ENCODE data around the gene SZRD1. TPM values are rescaled to one million over a fixed set of nuclear protein-coding genes. Genes with fewer than 3 reads are reported as not detected.

The SZRD1 gene
- total and polyA plus RNA-seq, 2 of the 8 experiments (the other 6 are each of a cell fraction or from before 2014, with no cell fraction given) = 97.8 to 108 TPM

- 93% methylated on average over 9 of the region's 9 CpGs; no CpG with 5 or more reads in 1 of the 2 experiments for WGBS, 2 experiments (ENCODE audit: extremely low coverage in 1 of 2, insufficient coverage in 1 of 2, insufficient read length in 1 of 2, insufficient replicate concordance in 2 of 2, low coverage in 1 of 2, low lambda C conversion rate in 2 of 2, missing lambda C conversion rate in 1 of 2)
- Histone ChIP-seq H3K4ac (replicated peaks; ENCODE audit: insufficient read length, low read depth, low read length) (no peak overlapping the region), H3K56ac (replicated peaks; ENCODE audit: insufficient read length, low read depth, low read length) (no peak overlapping the region), H2AK5ac (ENCODE audit: low read depth, low read length) (no peak overlapping the region), H2BK120ac (replicated peaks; ENCODE audit: low read depth, low read length) (no peak overlapping the region), H3K4me3 (ENCODE audit: extremely low read depth in 1 of 4, insufficient read depth in 2 of 4, low read depth in 3 of 4, low read length in 4 of 4) (no peak overlapping the region), H3K23ac (ENCODE audit: insufficient read length) (no peak overlapping the region), H3K9ac (replicated peaks in 1 of 4; ENCODE audit: extremely low read depth in 1 of 4, low read depth in 3 of 4, low read length in 3 of 4) (no peak overlapping the region), H2AFZ (ENCODE audit: low read length) (no peak overlapping the region), H3K27ac (ENCODE audit: low read depth, low read length) (no peak overlapping the region), H3K23me2 (ENCODE audit: low read depth, low read length) (no peaks in the 10 kb centered on the region), H3K4me2 (ENCODE audit: insufficient read depth in 1 of 2, low read depth in 2 of 2, low read length in 2 of 2) (no peak overlapping the region), H4K5ac (ENCODE audit: insufficient read length, low read depth, low read length) (no peak overlapping the region), H3K79me2 (ENCODE audit: control insufficient read depth in 1 of 2, insufficient read depth in 2 of 2, low read length in 2 of 2) (no peaks in the 10 kb centered on the region), H3K79me1 (ENCODE audit: low read depth, low read length) (no peaks in the 10 kb centered on the region), H3K36me3 (ENCODE audit: control insufficient read depth in 2 of 4, insufficient read depth in 4 of 4, low read length in 3 of 4) (no peaks in the 10 kb centered on the region), H3K14ac (ENCODE audit: insufficient read length) (no peak overlapping the region), H4K20me1 (replicated peaks in 1 of 2; ENCODE audit: control insufficient read depth in 1 of 2, insufficient read depth in 2 of 2, low read length in 2 of 2) (no peaks in the 10 kb centered on the region), H2BK20ac (ENCODE audit: low read length) (no peak overlapping the region), H3K9me3 (ENCODE audit: insufficient read depth in 2 of 2, low read depth in 1 of 2, low read length in 1 of 2) (no peaks in the 10 kb centered on the region), H4K91ac (replicated peaks; ENCODE audit: insufficient read length, low read length) (no peak overlapping the region), H4K8ac (ENCODE audit: extremely low read depth, insufficient read depth, low read length) (no peak overlapping the region), H2BK15ac (ENCODE audit: low read length) (no peak overlapping the region), H3K18ac (ENCODE audit: extremely low read depth, low read length) (no peak overlapping the region), H3K27me3 (replicated peaks in 1 of 4; ENCODE audit: control insufficient read depth in 3 of 4, extremely low read depth in 1 of 4, insufficient read depth in 3 of 4, low read length in 3 of 4) (no peaks in the 10 kb centered on the region; a peak in 1 of 7 replicates), H3K4me1 (replicated peaks in 1 of 4; ENCODE audit: control insufficient read depth in 3 of 4, insufficient read depth in 4 of 4, low read length in 3 of 4) (peaks cover 0 to 2% (median 0%) of the 10 kb centered on the region in 4 experiments; a peak in 1 of 7 replicates), H2BK12ac (ENCODE audit: low read depth, low read length) (no peak overlapping the region), H2BK5ac (ENCODE audit: low read depth, low read length) (no peak overlapping the region)
- ChIA-PET POLR2A (ENCODE audit: partially characterized antibody) (no interaction called here), CTCF (ENCODE audit: partially characterized antibody) (interaction anchor here (0.6 to 2.2 kb wide), 2 partner anchors 33 to 158 kb away, joined by 3 to 5 read pairs; partner anchors contain the start of gene NECAP2)
- DNase-seq (ENCODE audit: low read depth in 1 of 2, low spot score in 2 of 2) (no peak), FAIRE-seq (no peak)
- TF ChIP-seq RNF2 (IDR thresholded peaks at IDR 0.05; ENCODE audit: borderline replicate concordance, low read depth, low read length, missing control alignments, poor library complexity, severe bottlenecking) = no peak
- TF ChIP-seq MAX (IDR thresholded peaks at IDR 0.05) = no peak
- TF ChIP-seq CHD2 (IDR thresholded peaks at IDR 0.05; ENCODE audit: low read length) = no peak
- no peak for TF ChIP-seq SUZ12 (IDR thresholded peaks at IDR 0.05; ENCODE audit: low read length)
- TF ChIP-seq POLR2AphosphoS5 (IDR thresholded peaks at IDR 0.05; ENCODE audit: low read depth, low read length) = no peak
- no peak for TF ChIP-seq CEBPB (IDR thresholded peaks at IDR 0.05; ENCODE audit: low read depth, low read length)
- TF ChIP-seq YY1 (IDR thresholded peaks at IDR 0.05; ENCODE audit: low read depth, low read length) = no peak
- TF ChIP-seq CBX5 (IDR thresholded peaks at IDR 0.05; ENCODE audit: low read depth, low read length) = no peak
- TF ChIP-seq HDAC6 (IDR thresholded peaks at IDR 0.05; ENCODE audit: low read depth, low read length) = no peak
- no peak for TF ChIP-seq TEAD4 (IDR thresholded peaks at IDR 0.05; ENCODE audit: low read depth, low read length)
- TF ChIP-seq CTCF (IDR thresholded peaks at IDR 0.05; ENCODE audit: control extremely low read depth in 1 of 3, insufficient read depth in 1 of 3, low read depth in 1 of 3, low read length in 3 of 3) = no peak
- no peak for TF ChIP-seq SP2 (IDR thresholded peaks at IDR 0.05; ENCODE audit: low read length)
- TF ChIP-seq TBP (IDR thresholded peaks at IDR 0.05; ENCODE audit: low read depth, low read length) = no peak
These were observed 39.8 kb downstream of the SZRD1 start for GRCh38 chr1:16406868-16407267.

Measured in H1 (cell line).